NCI-H748 (cell line): ENCODE data around the gene PCDHA1.

ENCODE experiments used
- DNase-seq: peaks from one replicate; lab custom pipeline; 2025; ENCODE audit not compliant: unreplicated experiment; lab: John Stamatoyannopoulos, UW

The PCDHA1 gene

DNA sequence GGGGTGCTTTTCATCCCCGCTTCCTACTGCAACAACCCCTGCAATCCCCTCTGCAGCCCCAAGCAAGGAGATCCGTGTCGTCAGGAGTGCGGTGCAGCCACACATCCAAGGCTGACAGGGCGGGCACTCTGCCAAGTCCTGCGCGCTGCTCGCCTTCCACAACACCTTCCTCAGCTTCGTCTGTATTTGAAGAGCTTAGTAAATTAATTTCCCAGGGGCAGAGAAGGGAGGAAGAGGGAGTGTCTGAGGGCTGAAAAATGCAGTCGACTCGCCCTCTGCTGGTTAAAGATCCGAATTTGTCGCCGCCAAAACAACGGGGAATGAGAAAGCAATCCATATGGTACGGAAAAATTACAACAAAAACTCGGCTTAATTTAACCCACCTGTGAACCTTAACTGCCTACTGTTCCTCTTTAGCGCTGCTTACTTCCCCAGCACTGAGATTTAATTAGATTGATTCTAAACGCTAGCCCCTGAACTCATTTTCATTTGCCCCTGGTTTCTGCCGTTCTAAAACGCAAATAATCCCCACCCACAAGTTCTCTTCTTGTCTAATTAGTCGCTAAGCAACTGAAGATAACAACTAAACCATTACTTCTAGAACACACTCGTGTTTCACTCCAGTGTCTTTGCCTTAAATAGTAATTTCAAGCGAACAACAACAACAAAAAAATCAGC, 254.3 kb downstream of the PCDHA1 start:
- DNase-seq: peak; percentile 97

GRCh38 chr5:141040771-141041426, 255.0 kb downstream of the PCDHA1 start:
- DNase-seq: peak; percentile 99

DNA sequence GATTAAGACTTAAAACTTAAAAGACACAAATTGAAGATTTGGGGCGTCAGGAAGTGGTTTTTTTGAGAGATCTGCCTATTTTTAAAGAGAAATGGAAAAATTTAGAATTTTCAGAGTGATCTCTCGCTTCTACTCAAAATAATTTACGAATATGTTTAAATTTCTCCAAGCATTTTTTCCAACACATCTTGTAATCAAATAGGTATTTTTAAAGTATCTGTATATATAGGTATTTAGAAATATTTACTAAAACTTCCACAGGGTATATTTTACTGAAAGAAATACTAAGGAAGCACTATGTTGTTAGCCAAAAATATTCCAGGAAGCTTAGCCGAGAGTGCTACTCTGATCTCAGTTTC, 255.5 kb downstream of the PCDHA1 start:
- no peak for DNase-seq

DNA sequence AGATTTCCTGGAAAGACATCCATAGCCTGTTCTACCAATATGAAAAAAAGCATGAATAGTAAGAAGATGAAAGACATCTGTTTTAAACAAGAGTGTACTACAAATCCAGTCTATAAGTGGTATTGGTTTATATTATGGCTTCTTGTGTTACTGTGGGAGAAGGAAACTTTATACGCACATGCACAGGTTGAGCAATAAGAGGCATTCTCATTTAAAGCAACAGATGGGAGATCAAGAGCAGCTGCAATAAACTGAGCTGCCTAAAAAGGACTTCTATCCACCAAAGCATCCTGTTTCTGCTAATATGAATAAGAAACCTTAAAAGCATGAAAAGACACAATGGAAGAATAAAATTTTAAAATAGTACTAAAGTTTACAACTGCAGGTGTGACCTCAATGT, 256.6 kb downstream of the PCDHA1 start:
- DNase-seq: peak; percentile 3

GRCh38 chr5:141050622-141051520, 264.9 kb downstream of the PCDHA1 start, which contains the start of gene PCDHB1:
Gene PCDHB1 (plus strand): TSS chr5:141051374. CDS start chr5:141051471, 97 bp downstream.
- peak; percentile 79 for DNase-seq

GRCh38 chr5:141051521-141051866, 265.6 kb downstream of the PCDHA1 start:
- DNase-seq: peak; percentile 79
